ENCODE results near the gene ZSCAN10. TPM values are rescaled to one million over a fixed set of nuclear protein-coding genes. Genes with fewer than 3 reads are reported as not detected.
A peak's percentile ranks its signal among the peaks of the same experiment; 100 is the strongest.

ZSCAN10 gene
- polyA plus RNA-seq, 1 experiment: not detected

GRCh38 chr16:3094289-3095027 lies 4.6 kb downstream of the ZSCAN10 start:
- peak; percentile 56 for TF ChIP-seq CTCF (IDR thresholded peaks at IDR 0.05; ENCODE audit: insufficient read depth, low read depth, low read length)
- Histone ChIP-seq H3K36me3 (ENCODE audit: control insufficient read depth, insufficient read depth, low read length) (no peaks in the 10 kb centered on the region), H3K4me3 (ENCODE audit: low read depth, low read length) (no peak overlapping the region), H3K27me3 (ENCODE audit: control insufficient read depth, insufficient read depth, low read length) (peaks cover 23% of the 10 kb centered on the region)
- CTCF ChIA-PET: interaction anchor here (0.9 to 1.1 kb wide), 2 partner anchors 17 to 19 kb away, joined by 3 read pairs; no protein-coding TSS in a partner anchor
- DNase-seq (ENCODE audit: low read depth): no peak
- POLR2A ChIA-PET: no interaction called here

- TF ChIP-seq CTCF (IDR thresholded peaks at IDR 0.05; ENCODE audit: insufficient read depth, low read depth, low read length): no peak
- Histone ChIP-seq H3K36me3 (ENCODE audit: control insufficient read depth, insufficient read depth, low read length) (no peaks in the 10 kb centered on the region), H3K27me3 (ENCODE audit: control insufficient read depth, insufficient read depth, low read length) (peaks cover 14% of the 10 kb centered on the region), H3K4me3 (ENCODE audit: low read depth, low read length) (no peak overlapping the region)
- DNase-seq (ENCODE audit: low read depth): no peak
- POLR2A ChIA-PET: no interaction called here
- CTCF ChIA-PET: interaction anchor here (0.6 kb wide), 2 partner anchors 26 to 37 kb away, joined by 3 read pairs; no protein-coding TSS in a partner anchor
These were observed 6.6 kb downstream of the ZSCAN10 start for GRCh38 chr16:3092501-3092941.

- no peak overlapping the region for H3K4me3 ChIP-seq (ENCODE audit: low read depth, low read length)
- CTCF ChIA-PET: no interaction called here
- no peak for TF ChIP-seq CTCF (IDR thresholded peaks at IDR 0.05; ENCODE audit: insufficient read depth, low read depth, low read length)
- no peak for DNase-seq (ENCODE audit: low read depth)
- no peaks in the 10 kb centered on the region for H3K36me3 ChIP-seq (ENCODE audit: control insufficient read depth, insufficient read depth, low read length)
- peaks cover 12% of the 10 kb centered on the region; the same call in 1 of the 2 replicates for H3K27me3 ChIP-seq (ENCODE audit: control insufficient read depth, insufficient read depth, low read length)
- POLR2A ChIA-PET: no interaction called here
These were observed 7.5 kb downstream of the ZSCAN10 start for GRCh38 chr16:3091551-3091950.

GRCh38 chr16:3089717-3090592 lies 9.1 kb downstream of the ZSCAN10 start:
- ChIA-PET POLR2A (no interaction called here), CTCF (interaction anchor here (1.3 kb wide), 1 partner anchor 12 kb away, joined by 3 read pairs; no protein-coding TSS in a partner anchor)
- TF ChIP-seq CTCF (IDR thresholded peaks at IDR 0.05; ENCODE audit: insufficient read depth, low read depth, low read length): no peak
- H3K36me3 ChIP-seq (ENCODE audit: control insufficient read depth, insufficient read depth, low read length): no peaks in the 10 kb centered on the region
- no peak overlapping the region for H3K4me3 ChIP-seq (ENCODE audit: low read depth, low read length)
- peaks cover 10% of the 10 kb centered on the region; the same call in 1 of the 2 replicates for H3K27me3 ChIP-seq (ENCODE audit: control insufficient read depth, insufficient read depth, low read length)
- no peak for DNase-seq (ENCODE audit: low read depth)

Measured in BJ (cell line).